ENCODE results near the gene TLE6.

DNA sequence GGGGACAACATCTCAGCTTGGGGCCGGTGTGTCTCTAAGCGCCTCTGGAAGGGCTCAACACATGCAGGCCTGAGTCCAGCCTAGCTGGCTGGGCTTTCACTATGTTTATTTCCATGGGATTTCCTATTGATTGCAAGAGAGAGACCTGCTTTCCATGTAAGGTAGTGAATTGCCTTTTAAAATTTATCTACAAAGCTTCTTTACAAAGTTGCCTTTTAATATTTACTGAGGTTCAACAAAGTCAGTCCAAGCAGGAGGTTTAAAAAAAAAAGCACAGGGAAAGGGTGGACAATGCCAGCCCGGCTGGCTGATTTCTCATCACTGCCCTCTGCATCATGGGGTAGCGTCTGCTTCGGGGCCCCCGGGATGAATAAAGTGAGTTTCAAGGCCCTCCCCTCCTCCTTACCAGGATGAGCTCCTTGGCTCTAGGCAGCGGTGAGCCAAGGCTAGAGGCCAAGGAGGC, 35.9 kb downstream of the TLE6 start:
- TF ChIP-seq, protein P1, sequence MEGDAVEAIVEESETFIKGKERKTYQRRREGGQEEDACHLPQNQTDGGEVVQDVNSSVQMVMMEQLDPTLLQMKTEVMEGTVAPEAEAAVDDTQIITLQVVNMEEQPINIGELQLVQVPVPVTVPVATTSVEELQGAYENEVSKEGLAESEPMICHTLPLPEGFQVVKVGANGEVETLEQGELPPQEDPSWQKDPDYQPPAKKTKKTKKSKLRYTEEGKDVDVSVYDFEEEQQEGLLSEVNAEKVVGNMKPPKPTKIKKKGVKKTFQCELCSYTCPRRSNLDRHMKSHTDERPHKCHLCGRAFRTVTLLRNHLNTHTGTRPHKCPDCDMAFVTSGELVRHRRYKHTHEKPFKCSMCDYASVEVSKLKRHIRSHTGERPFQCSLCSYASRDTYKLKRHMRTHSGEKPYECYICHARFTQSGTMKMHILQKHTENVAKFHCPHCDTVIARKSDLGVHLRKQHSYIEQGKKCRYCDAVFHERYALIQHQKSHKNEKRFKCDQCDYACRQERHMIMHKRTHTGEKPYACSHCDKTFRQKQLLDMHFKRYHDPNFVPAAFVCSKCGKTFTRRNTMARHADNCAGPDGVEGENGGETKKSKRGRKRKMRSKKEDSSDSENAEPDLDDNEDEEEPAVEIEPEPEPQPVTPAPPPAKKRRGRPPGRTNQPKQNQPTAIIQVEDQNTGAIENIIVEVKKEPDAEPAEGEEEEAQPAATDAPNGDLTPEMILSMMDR (IDR thresholded peaks at IDR 0.05; ENCODE audit: control extremely low read depth in 1 of 3, insufficient read depth in 1 of 3, low read depth in 1 of 3, low read length in 3 of 3) = no peak
- no peak for TF ChIP-seq EP300 (IDR thresholded peaks at IDR 0.05; ENCODE audit: borderline replicate concordance in 1 of 2, low read depth in 2 of 2, low read length in 2 of 2)
- no peak for TF ChIP-seq NRF1 (IDR thresholded peaks at IDR 0.05; ENCODE audit: low read depth, low read length)
- TF ChIP-seq POLR2A (IDR thresholded peaks at IDR 0.05; ENCODE audit: control extremely low read depth in 1 of 2, low read depth in 2 of 2, low read length in 2 of 2) = no peak
- TF ChIP-seq EGR1 (IDR thresholded peaks at IDR 0.05; ENCODE audit: borderline replicate concordance, low read depth, low read length) = no peak
- TF ChIP-seq RFX5 (IDR thresholded peaks at IDR 0.05; ENCODE audit: borderline replicate concordance, low read depth, low read length) = no peak
- TF ChIP-seq, protein P2, sequence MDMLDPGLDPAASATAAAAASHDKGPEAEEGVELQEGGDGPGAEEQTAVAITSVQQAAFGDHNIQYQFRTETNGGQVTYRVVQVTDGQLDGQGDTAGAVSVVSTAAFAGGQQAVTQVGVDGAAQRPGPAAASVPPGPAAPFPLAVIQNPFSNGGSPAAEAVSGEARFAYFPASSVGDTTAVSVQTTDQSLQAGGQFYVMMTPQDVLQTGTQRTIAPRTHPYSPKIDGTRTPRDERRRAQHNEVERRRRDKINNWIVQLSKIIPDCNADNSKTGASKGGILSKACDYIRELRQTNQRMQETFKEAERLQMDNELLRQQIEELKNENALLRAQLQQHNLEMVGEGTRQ (IDR thresholded peaks at IDR 0.05; ENCODE audit: low read length) = no peak
- no peak for TF ChIP-seq JUND (IDR thresholded peaks at IDR 0.05; ENCODE audit: low read length)
- TF ChIP-seq, protein P3, sequence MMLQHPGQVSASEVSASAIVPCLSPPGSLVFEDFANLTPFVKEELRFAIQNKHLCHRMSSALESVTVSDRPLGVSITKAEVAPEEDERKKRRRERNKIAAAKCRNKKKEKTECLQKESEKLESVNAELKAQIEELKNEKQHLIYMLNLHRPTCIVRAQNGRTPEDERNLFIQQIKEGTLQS (IDR thresholded peaks at IDR 0.05; ENCODE audit: insufficient read depth, low read depth, low read length) = no peak
